SK-N-SH (cell line): Measurements from ENCODE around the gene ANKRD31. TPM values are rescaled to one million over a fixed set of nuclear protein-coding genes. Genes with fewer than 3 reads are reported as not detected.

Experiments used
- CTCF ChIA-PET: fragments of 300-600, 350-600 bp; formaldehyde crosslinking; extraction: SDS; loops from one replicate; lab custom pipeline; 2021; lab: Yijun Ruan, JAX
- POLR2A ChIA-PET: fragments of 350-600 bp; sonication (Branson Sonifier 250); formaldehyde crosslinking; extraction: SDS; loops from one replicate; lab custom pipeline; 2020; ENCODE audit warnings: antibody characterized with exemption, inconsistent platforms; lab: Yijun Ruan, JAX
- DNase-seq: peaks from one replicate; pipeline ENCODE4 v3.0.0; 2012
- H2AFZ ChIP-seq: fragments of 200-600 bp; sonication (generic); 2 replicates; pipeline ENCODE4 v1.8.1; 2016; ENCODE audit warnings: antibody characterized with exemption, mild to moderate bottlenecking, low read depth
- H3F3A ChIP-seq: fragments of 200-600 bp; sonication (generic); replicated peaks from 2 replicates; pipeline ENCODE3; 2016; ENCODE audit warnings: antibody characterized with exemption, mild to moderate bottlenecking; ENCODE audit not compliant: insufficient read depth
- H3K27ac ChIP-seq, 2 experiments: fragments of 200-500 bp in 1 of 2; fragments of 200-600 bp in 1 of 2; sonication (Bioruptor generic) in 1 of 2; sonication (generic), shearing (Covaris generic) in 1 of 2; 2 replicates each; pipeline versions ENCODE4 v1.5.1 to v1.6.1; 2014 to 2016; ENCODE audit warnings: low read depth in 2 of 2, inconsistent platforms in 1 of 2, low read length in 1 of 2, mild to moderate bottlenecking in 1 of 2, mixed read lengths in 1 of 2
- H3K27me3 ChIP-seq: fragments of 200-600 bp; sonication (generic), shearing (Covaris generic); 2 replicates; pipeline ENCODE4 v1.6.1; 2016; ENCODE audit warnings: mixed run types; ENCODE audit not compliant: insufficient read depth
- H3K36me3 ChIP-seq, 2 experiments: fragments of 200-500 bp in 1 of 2; fragments of 200-600 bp in 1 of 2; sonication (Bioruptor generic) in 1 of 2; sonication (generic) in 1 of 2; replicated peaks in 1 of 2; 2 replicates each; pipeline versions ENCODE3 to v1.5.1; 2014 to 2016; ENCODE audit warnings: low read length in 1 of 2, mild to moderate bottlenecking in 1 of 2; ENCODE audit not compliant: insufficient read depth in 2 of 2, control insufficient read depth in 1 of 2
- H3K4me1 ChIP-seq, 2 experiments: fragments of 200-500 bp in 1 of 2; fragments of 200-600 bp in 1 of 2; sonication (Bioruptor generic) in 1 of 2; sonication (generic), shearing (Covaris generic) in 1 of 2; 2 replicates each; pipeline versions ENCODE4 v1.5.1 to v1.6.1; 2014 to 2016; ENCODE audit warnings: low read depth in 1 of 2, low read length in 1 of 2, mixed run types in 1 of 2; ENCODE audit not compliant: insufficient read depth in 2 of 2, control insufficient read depth in 1 of 2
- H3K4me2 ChIP-seq: fragments of 200-600 bp; sonication (generic), shearing (Covaris generic); 2 replicates; pipeline ENCODE4 v1.6.1; 2017; ENCODE audit warnings: mixed run types
- H3K4me3 ChIP-seq, 2 experiments: fragments of 200-500 bp in 1 of 2; fragments of 200-600 bp in 1 of 2; sonication (Bioruptor generic) in 1 of 2; sonication (generic), shearing (Covaris generic) in 1 of 2; 2 replicates each; pipeline versions ENCODE4 v1.5.1 to v1.8.1; 2014 to 2016; ENCODE audit warnings: low read depth in 2 of 2, inconsistent platforms in 1 of 2, low read length in 1 of 2, mild to moderate bottlenecking in 1 of 2, mixed read lengths in 1 of 2, moderate library complexity in 1 of 2
- H3K79me2 ChIP-seq: fragments of 200-600 bp; sonication (generic); 2 replicates; pipeline ENCODE4 v1.8.1; 2017; ENCODE audit warnings: mild to moderate bottlenecking; ENCODE audit not compliant: insufficient read depth
- H3K9ac ChIP-seq: fragments of 200-600 bp; sonication (generic); 2 replicates; pipeline ENCODE4 v1.6.1; 2017; ENCODE audit warnings: mixed run types
- H3K9me2 ChIP-seq: fragments of 200-600 bp; sonication (generic); 2 replicates; pipeline ENCODE4 v1.6.1; 2017; ENCODE audit warnings: mixed run types
- H3K9me3 ChIP-seq: fragments of 200-600 bp; sonication (generic); 2 replicates; pipeline ENCODE4 v1.6.1; 2017; ENCODE audit warnings: mixed run types, mild to moderate bottlenecking, moderate library complexity
- H4K20me1 ChIP-seq: fragments of 200-600 bp; sonication (generic); 2 replicates; pipeline ENCODE4 v1.6.1; 2017; ENCODE audit warnings: mild to moderate bottlenecking, mixed run types; ENCODE audit not compliant: insufficient read depth
- EZH2phosphoT487 ChIP-seq: fragments of 200-600 bp; sonication (generic); IDR thresholded peaks from 2 replicates; pipeline ENCODE4 v1.6.1; 2017; ENCODE audit warnings: low read depth, mixed run types, mild to moderate bottlenecking, antibody characterized with exemption, moderate library complexity, borderline replicate concordance
- FOSL2 ChIP-seq: IDR thresholded peaks from 2 replicates; pipeline ENCODE4 v1.4.0; 2012; ENCODE audit warnings: low read depth, mild to moderate bottlenecking, moderate library complexity, borderline replicate concordance
- FOXM1 ChIP-seq: IDR thresholded peaks from 2 replicates; pipeline ENCODE4 v1.4.0; 2012; ENCODE audit warnings: low read depth, mild to moderate bottlenecking
- GABPA ChIP-seq: IDR thresholded peaks from 2 replicates; pipeline ENCODE4 v1.4.0; 2012; ENCODE audit warnings: low read depth, mild to moderate bottlenecking
- GATA2 ChIP-seq: sonication (generic); formaldehyde crosslinking; IDR thresholded peaks from 2 replicates; pipeline ENCODE4 v1.5.0; 2020; ENCODE audit warnings: mild to moderate bottlenecking, missing genetic modification reagents
- JUND ChIP-seq: IDR thresholded peaks from 2 replicates; pipeline ENCODE4 v1.4.0; 2012
- MXI1 ChIP-seq: IDR thresholded peaks from 2 replicates; pipeline ENCODE4 v1.6.1; 2012; ENCODE audit warnings: mild to moderate bottlenecking, low read depth, low read length, improper control_type of control experiment
- NRF1 ChIP-seq: IDR thresholded peaks from 2 replicates; pipeline ENCODE4 v1.6.1; 2012; ENCODE audit warnings: low read depth, mild to moderate bottlenecking, low read length
- POLR2AphosphoS5 ChIP-seq: IDR thresholded peaks from 2 replicates; pipeline ENCODE4 v1.6.1; 2012; ENCODE audit warnings: low read depth, low read length
- RAD21 ChIP-seq: IDR thresholded peaks from 2 replicates; pipeline ENCODE4 v1.6.1; 2012; ENCODE audit warnings: mild to moderate bottlenecking, low read length
- RFX5 ChIP-seq: IDR thresholded peaks from 2 replicates; pipeline ENCODE4 v1.6.1; 2012; ENCODE audit warnings: mild to moderate bottlenecking, improper control_type of control experiment, low read length
- SIN3A ChIP-seq: IDR thresholded peaks from 2 replicates; pipeline ENCODE4 v1.6.1; 2012; ENCODE audit warnings: low read depth, mild to moderate bottlenecking, low read length, moderate library complexity, borderline replicate concordance
- SMC3 ChIP-seq: IDR thresholded peaks from 2 replicates; pipeline ENCODE4 v1.6.1; 2012; ENCODE audit warnings: low read depth, low read length, improper control_type of control experiment
- TAF1 ChIP-seq: IDR thresholded peaks from 2 replicates; pipeline ENCODE4 v1.6.1; 2012; ENCODE audit warnings: low read depth, mild to moderate bottlenecking, low read length, moderate library complexity, borderline replicate concordance
- TCF12 ChIP-seq: IDR thresholded peaks from 2 replicates; pipeline ENCODE4 v1.4.0; 2012
- WGBS: methylation state at CpG from one replicate; pipeline ENCODE4 v1.1.6; 2017; ENCODE audit warnings: low lambda C conversion rate; 5-methylcytosine and 5-hydroxymethylcytosine counted together
- polyA plus RNA-seq, 3 experiments: library from polyadenylated mRNA; depleted of rRNA; stranded (reverse); fragments of >200 nt; gene quantifications; 2 replicates each; pipeline ENCODE4 v1.2.3, GENCODE V29; 2012
- TF ChIP-seq, protein P1 (sequence below): IDR thresholded peaks from 2 replicates; pipeline ENCODE4 v1.4.0; 2012; ENCODE audit warnings: low read depth
- TF ChIP-seq, protein P2 (sequence below): fragments of 200-600 bp; sonication (generic); IDR thresholded peaks from 2 replicates; pipeline ENCODE4 v1.6.1; 2017; ENCODE audit warnings: antibody characterized with exemption, mild to moderate bottlenecking, moderate library complexity

Gene ANKRD31
- polyA plus RNA-seq, 1 of the 3 experiments (the other 2 are of a cell fraction) = 0.05 TPM

DNA sequence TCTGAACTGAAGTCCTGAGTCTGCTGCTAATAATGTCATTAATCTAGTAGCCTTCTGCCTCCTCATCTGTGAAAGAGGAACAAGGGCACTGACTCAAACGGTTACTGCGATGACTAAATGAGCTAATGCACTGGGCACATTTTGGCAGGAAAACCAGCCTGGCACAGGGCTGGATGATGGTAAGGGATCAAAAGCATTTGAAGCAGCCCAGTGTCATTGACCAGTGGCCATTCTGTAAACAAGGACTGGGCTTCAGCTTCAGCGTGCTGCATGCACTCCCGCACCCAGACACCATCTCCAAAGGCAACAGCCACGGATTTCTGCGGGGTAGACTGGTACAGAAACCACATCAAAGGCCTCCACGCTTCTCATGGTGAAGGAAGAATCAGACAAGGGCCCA, 192.3 kb downstream of the ANKRD31 start:
- DNase-seq = no peak
- Histone ChIP-seq H3K79me2 (no peaks in the 10 kb centered on the region), H3F3A (no peaks in the 10 kb centered on the region), H3K9me2 (no peaks in the 10 kb centered on the region), H3K36me3 (no peaks in the 10 kb centered on the region), H3K9ac (no peak overlapping the region), H3K27ac (no peak overlapping the region), H3K4me3 (no peak overlapping the region), H3K4me1 (no peaks in the 10 kb centered on the region), H4K20me1 (no peaks in the 10 kb centered on the region), H3K4me2 (no peak overlapping the region), H3K27me3 (no peaks in the 10 kb centered on the region), H3K9me3 (no peaks in the 10 kb centered on the region)
- ChIA-PET CTCF (no interaction called here), POLR2A (no interaction called here)
- TF ChIP-seq POLR2AphosphoS5 (no peak), MXI1 (no peak), FOXM1 (no peak), FOSL2 (no peak), TAF1 (no peak), TCF12 (no peak)
- TF ChIP-seq, protein P1, sequence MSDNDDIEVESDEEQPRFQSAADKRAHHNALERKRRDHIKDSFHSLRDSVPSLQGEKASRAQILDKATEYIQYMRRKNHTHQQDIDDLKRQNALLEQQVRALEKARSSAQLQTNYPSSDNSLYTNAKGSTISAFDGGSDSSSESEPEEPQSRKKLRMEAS = no peak
- TF ChIP-seq, all 33 proteins: peak for 0
- H2AFZ ChIP-seq = no peak overlapping the region
- 48% methylated on average over 7 of the region's 7 CpGs for WGBS

DNA sequence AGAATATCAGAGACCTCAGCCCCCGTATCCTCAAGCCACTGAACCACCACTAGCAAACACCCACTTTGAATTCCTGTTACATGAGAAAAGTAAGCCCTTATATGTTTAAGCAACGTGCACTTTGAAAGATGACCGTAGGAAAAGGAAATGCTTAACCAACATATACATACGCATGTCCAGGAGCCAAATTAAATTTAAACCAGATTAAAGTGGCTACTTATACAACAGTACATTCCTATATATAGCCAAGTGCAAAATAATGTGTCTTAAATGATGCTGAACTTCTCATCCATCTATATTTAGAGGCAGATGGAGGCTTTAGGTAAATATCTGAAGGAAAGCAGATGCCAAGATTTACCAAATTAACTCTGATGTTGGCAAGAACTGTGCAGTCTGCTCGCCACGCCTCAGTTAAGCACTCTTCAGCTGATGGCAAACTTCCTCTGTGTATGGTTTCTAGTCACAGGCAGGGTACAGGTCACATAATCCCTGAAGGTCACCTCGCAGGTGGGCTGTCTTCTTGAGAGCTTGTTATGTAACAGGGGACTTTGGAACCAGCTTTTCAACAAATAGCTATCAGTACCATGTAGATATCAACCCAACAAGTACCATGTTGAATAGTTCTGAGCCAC, 192.9 kb downstream of the ANKRD31 start:
- Histone ChIP-seq H3F3A (no peaks in the 10 kb centered on the region), H3K9ac (no peak overlapping the region), H3K79me2 (no peaks in the 10 kb centered on the region), H3K4me1 (no peaks in the 10 kb centered on the region), H3K4me2 (no peak overlapping the region), H3K9me2 (no peaks in the 10 kb centered on the region), H3K4me3 (no peak overlapping the region), H2AFZ (no peak overlapping the region), H3K9me3 (no peaks in the 10 kb centered on the region), H3K27ac (no peak overlapping the region), H4K20me1 (no peaks in the 10 kb centered on the region), H3K36me3 (no peaks in the 10 kb centered on the region), H3K27me3 (no peaks in the 10 kb centered on the region)
- POLR2A ChIA-PET = no interaction called here
- WGBS = 62% methylated on average over 7 of the region's 7 CpGs
- DNase-seq = no peak
- CTCF ChIA-PET = no interaction called here
- TF ChIP-seq POLR2AphosphoS5 (no peak), GABPA (no peak), GATA2 (CRISPR knock-in tag) (no peak), SIN3A (no peak), FOXM1 (no peak), EZH2phosphoT487 (no peak), RAD21 (no peak), NRF1 (no peak), JUND (no peak), SMC3 (no peak), RFX5 (no peak)
- TF ChIP-seq, protein P2, sequence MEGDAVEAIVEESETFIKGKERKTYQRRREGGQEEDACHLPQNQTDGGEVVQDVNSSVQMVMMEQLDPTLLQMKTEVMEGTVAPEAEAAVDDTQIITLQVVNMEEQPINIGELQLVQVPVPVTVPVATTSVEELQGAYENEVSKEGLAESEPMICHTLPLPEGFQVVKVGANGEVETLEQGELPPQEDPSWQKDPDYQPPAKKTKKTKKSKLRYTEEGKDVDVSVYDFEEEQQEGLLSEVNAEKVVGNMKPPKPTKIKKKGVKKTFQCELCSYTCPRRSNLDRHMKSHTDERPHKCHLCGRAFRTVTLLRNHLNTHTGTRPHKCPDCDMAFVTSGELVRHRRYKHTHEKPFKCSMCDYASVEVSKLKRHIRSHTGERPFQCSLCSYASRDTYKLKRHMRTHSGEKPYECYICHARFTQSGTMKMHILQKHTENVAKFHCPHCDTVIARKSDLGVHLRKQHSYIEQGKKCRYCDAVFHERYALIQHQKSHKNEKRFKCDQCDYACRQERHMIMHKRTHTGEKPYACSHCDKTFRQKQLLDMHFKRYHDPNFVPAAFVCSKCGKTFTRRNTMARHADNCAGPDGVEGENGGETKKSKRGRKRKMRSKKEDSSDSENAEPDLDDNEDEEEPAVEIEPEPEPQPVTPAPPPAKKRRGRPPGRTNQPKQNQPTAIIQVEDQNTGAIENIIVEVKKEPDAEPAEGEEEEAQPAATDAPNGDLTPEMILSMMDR = no peak
